Activated CD4-positive, alpha-beta memory T cell treated with anti-CD3 and anti-CD28 coated beads, Interleukin-2, amount 10 ng/mL, durations not matched to agents 7 days and 5 days (primary cell): ENCODE data around the gene GPR26. TPM values are rescaled to one million over a fixed set of nuclear protein-coding genes. Genes with fewer than 3 reads are reported as not detected.

ENCODE experiments used
- CTCF ChIA-PET: fragments of 350-600 bp; sonication (Branson Sonifier 250); formaldehyde crosslinking; loops from one replicate; lab custom pipeline; 2021; ENCODE audit warnings: antibody characterized with exemption, inconsistent platforms; lab: Charles Lee
- POLR2A ChIA-PET: fragments of 350-600 bp; sonication (Branson Sonifier 250); formaldehyde crosslinking; loops from one replicate; lab custom pipeline; 2021; ENCODE audit warnings: antibody characterized with exemption; lab: Charles Lee
- DNase-seq: peaks from one replicate; pipeline ENCODE4 v3.0.0-alpha.2; 2020
- H3K27ac Mint-ChIP-seq: one replicate; pipeline ENCODE4 v1.8.0; 2021; ENCODE audit warnings: mild to moderate bottlenecking, mixed read lengths
- H3K27me3 Mint-ChIP-seq: one replicate; pipeline ENCODE4 v1.8.0; 2021; ENCODE audit warnings: mixed read lengths
- H3K36me3 Mint-ChIP-seq: one replicate; pipeline ENCODE4 v1.8.0; 2021; ENCODE audit warnings: low read depth, mixed read lengths
- H3K4me1 Mint-ChIP-seq: one replicate; pipeline ENCODE4 v1.8.0; 2021; ENCODE audit warnings: mixed read lengths
- H3K4me3 Mint-ChIP-seq: one replicate; pipeline ENCODE4 v1.8.0; 2021; ENCODE audit warnings: mild to moderate bottlenecking, mixed read lengths
- H3K9me3 Mint-ChIP-seq: one replicate; pipeline ENCODE4 v1.8.0; 2021; ENCODE audit warnings: mixed read lengths
- total RNA-seq, 2 experiments: library from RNA; stranded (reverse); gene quantifications; one replicate each; pipeline ENCODE4 v1.2.3, GENCODE V29; 2021

The GPR26 gene
- total RNA-seq, 2 experiments from 2014 or later: not detected

DNA sequence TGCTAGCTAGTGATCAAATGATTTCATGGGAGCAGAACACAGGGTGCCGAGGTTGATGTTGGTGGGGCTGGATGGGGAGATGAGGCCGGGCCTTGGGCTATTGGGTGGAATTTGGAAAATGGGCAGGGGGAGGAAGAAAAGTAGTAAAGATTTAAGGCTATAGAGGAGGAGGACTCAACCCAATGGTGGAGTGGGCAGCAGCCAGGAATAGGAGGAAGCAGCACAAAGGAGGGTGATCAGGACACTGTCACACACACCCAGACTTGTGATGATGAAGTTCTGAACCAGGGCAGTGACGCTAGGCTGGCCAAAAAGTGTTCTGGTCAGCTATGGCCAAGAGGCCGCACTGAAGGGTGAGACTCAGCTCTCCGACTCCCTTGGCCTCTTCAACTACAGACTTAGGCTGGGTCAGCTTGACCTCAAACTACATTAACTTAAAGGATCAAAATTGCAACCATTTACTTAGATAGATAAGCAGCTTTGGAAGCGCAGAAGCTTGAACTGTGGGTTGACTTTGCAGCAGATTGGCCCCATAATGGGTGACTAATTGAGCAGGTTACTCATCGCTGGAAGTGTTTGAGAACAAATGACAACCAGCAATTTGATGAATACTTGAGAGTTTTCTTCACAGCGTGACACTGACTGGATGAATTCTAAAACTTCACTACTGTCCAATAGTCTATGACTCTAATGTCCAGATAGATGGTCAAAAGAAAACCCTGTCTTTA is 29.4 kb upstream of the GPR26 start:
- H3K36me3 Mint-ChIP-seq: no peaks in the 10 kb centered on the region
- CTCF ChIA-PET: no interaction called here
- no peak for DNase-seq

DNA sequence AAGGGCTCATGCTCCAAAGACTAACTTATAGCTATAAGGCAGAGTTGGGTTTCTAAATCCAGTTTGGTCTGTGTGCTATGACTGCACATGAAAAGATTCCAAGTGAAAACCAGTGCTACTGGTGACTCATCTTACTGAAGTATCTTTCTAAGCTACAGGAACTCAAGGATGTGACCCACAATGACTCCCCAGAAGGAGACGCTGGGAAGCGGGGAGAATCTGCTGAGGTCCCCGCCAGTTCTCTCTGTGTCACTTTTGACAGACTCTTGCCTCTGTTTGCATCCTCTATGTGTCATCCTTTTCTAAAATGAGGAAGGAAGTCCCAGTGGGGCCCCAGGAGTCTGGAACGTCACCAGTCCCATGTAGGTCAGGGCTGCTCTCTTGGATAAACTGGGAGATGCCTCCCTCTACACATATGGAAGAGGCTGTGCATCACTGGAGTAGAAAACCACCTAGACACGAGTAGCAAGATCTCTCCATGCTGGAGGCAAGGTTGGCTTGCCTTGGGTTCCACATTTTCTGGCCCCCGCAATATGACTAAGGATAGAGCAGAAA is 28.8 kb upstream of the GPR26 start:
- DNase-seq: no peak
- Mint-ChIP-seq H3K27ac (no peak overlapping the region), H3K27me3 (no peaks in the 10 kb centered on the region), H3K36me3 (no peaks in the 10 kb centered on the region), H3K4me3 (no peak overlapping the region), H3K4me1 (no peaks in the 10 kb centered on the region), H3K9me3 (no peaks in the 10 kb centered on the region)
- CTCF ChIA-PET: no interaction called here
- POLR2A ChIA-PET: no interaction called here

More for the DNA sequence above, 29.4 kb upstream of the GPR26 start:
- no peaks in the 10 kb centered on the region for H3K27me3 Mint-ChIP-seq
- no peak overlapping the region for H3K27ac Mint-ChIP-seq
- POLR2A ChIA-PET: no interaction called here
- H3K4me1 Mint-ChIP-seq: no peaks in the 10 kb centered on the region
- H3K9me3 Mint-ChIP-seq: no peaks in the 10 kb centered on the region
- H3K4me3 Mint-ChIP-seq: no peak overlapping the region

GRCh38 chr10:123639131-123639530 is 27.0 kb upstream of the GPR26 start:
- Mint-ChIP-seq H3K36me3 (no peaks in the 10 kb centered on the region), H3K27ac (no peak overlapping the region), H3K4me1 (no peaks in the 10 kb centered on the region), H3K4me3 (no peak overlapping the region), H3K27me3 (no peaks in the 10 kb centered on the region), H3K9me3 (no peaks in the 10 kb centered on the region)
- CTCF ChIA-PET: no interaction called here
- POLR2A ChIA-PET: no interaction called here
- DNase-seq: no peak

GRCh38 chr10:123640016-123640535 is 26.1 kb upstream of the GPR26 start:
- H3K27me3 Mint-ChIP-seq: no peaks in the 10 kb centered on the region
- CTCF ChIA-PET: no interaction called here

GRCh38 chr10:123642293-123642692 is 23.9 kb upstream of the GPR26 start:
- Mint-ChIP-seq H3K4me3 (no peak overlapping the region), H3K27me3 (no peaks in the 10 kb centered on the region), H3K4me1 (no peaks in the 10 kb centered on the region), H3K36me3 (no peaks in the 10 kb centered on the region), H3K27ac (no peak overlapping the region), H3K9me3 (no peaks in the 10 kb centered on the region)
- ChIA-PET POLR2A (no interaction called here), CTCF (no interaction called here)
- no peak for DNase-seq

More at GRCh38 chr10:123640016-123640535, 26.1 kb upstream of the GPR26 start:
- POLR2A ChIA-PET: no interaction called here
- H3K36me3 Mint-ChIP-seq: no peaks in the 10 kb centered on the region
- H3K4me1 Mint-ChIP-seq: no peaks in the 10 kb centered on the region
- DNase-seq: no peak
- no peak overlapping the region for H3K27ac Mint-ChIP-seq
- no peaks in the 10 kb centered on the region for H3K9me3 Mint-ChIP-seq
- no peak overlapping the region for H3K4me3 Mint-ChIP-seq

DNA sequence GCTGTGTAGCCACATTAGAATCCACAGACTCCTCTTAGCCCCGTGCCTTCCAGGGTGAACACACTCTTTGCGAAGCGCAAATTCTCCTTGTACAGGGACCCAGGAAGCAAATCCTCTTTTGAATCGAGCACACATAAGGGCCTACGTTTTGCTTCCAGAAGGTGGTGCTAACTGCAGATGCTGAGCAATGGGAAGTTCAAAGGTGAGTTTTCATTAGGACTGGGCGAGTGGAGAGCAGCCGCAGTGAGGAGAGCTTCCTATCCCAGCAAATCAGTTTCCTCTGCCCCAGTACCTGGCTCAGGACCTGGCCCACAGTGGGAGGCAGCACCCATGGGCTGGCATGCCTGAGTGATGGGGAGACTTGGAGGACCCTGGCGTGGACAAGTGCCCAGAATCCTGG is 23.5 kb upstream of the GPR26 start:
- POLR2A ChIA-PET: no interaction called here

DNA sequence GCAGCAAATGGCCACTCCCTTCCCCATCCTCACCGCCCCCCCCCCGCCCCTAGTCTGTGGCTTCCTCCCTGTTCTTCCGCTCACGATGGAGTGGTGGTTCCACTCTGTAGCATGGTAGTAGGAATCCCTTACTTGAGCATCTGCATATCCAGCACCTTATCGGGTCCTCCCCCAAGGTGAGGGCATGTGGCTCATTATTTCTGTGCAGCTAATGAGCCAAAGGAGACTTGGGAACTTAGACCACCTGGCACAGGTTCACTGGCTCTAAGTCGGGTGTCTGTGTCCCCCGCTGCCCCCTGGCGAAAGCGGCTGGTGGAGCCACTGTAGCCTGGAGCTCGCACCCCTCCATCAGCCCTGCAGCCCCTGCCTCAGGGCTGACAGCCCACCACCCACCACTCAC is 22.8 kb upstream of the GPR26 start:
- no peaks in the 10 kb centered on the region for H3K36me3 Mint-ChIP-seq
- H3K9me3 Mint-ChIP-seq: no peaks in the 10 kb centered on the region
- no peaks in the 10 kb centered on the region for H3K4me1 Mint-ChIP-seq
- no peaks in the 10 kb centered on the region for H3K27me3 Mint-ChIP-seq
- POLR2A ChIA-PET: no interaction called here
- no peak overlapping the region for H3K27ac Mint-ChIP-seq
- no peak for DNase-seq
- no peak overlapping the region for H3K4me3 Mint-ChIP-seq
- CTCF ChIA-PET: no interaction called here

More for the DNA sequence above, 23.5 kb upstream of the GPR26 start:
- H3K9me3 Mint-ChIP-seq: no peaks in the 10 kb centered on the region
- CTCF ChIA-PET: no interaction called here
- H3K4me1 Mint-ChIP-seq: no peaks in the 10 kb centered on the region
- H3K27me3 Mint-ChIP-seq: no peaks in the 10 kb centered on the region
- H3K4me3 Mint-ChIP-seq: no peak overlapping the region
- no peaks in the 10 kb centered on the region for H3K36me3 Mint-ChIP-seq
- DNase-seq: no peak
- no peak overlapping the region for H3K27ac Mint-ChIP-seq

DNA sequence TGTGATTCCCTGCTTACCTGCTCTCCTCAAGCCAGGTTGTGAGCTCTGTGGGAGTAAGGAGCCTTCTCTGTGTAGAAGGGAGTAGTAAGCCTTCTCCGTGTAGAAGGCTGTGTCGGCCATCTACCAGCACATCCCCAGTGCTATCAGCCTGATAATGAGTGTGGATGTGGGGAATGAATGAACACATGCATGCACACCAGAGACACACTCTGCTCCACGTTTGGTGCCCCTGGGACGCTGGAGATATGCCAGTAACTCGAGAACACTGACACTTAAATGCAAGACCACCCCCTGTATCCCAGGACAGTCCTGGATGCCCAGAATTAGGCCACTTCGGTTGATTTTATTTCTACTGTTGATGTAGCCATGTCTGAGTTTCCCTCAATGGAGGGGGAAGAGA is 21.1 kb upstream of the GPR26 start:
- H3K27me3 Mint-ChIP-seq: no peaks in the 10 kb centered on the region
- no peak overlapping the region for H3K4me3 Mint-ChIP-seq
- DNase-seq: no peak
- H3K27ac Mint-ChIP-seq: no peak overlapping the region
- POLR2A ChIA-PET: no interaction called here
- CTCF ChIA-PET: no interaction called here
- no peaks in the 10 kb centered on the region for H3K9me3 Mint-ChIP-seq
- no peaks in the 10 kb centered on the region for H3K36me3 Mint-ChIP-seq
- no peaks in the 10 kb centered on the region for H3K4me1 Mint-ChIP-seq

GRCh38 chr10:123645615-123646014 is 20.5 kb upstream of the GPR26 start:
- no peak for DNase-seq
- H3K27me3 Mint-ChIP-seq: no peaks in the 10 kb centered on the region
- H3K9me3 Mint-ChIP-seq: no peaks in the 10 kb centered on the region
- CTCF ChIA-PET: no interaction called here
- H3K27ac Mint-ChIP-seq: no peak overlapping the region
- H3K4me1 Mint-ChIP-seq: no peaks in the 10 kb centered on the region
- no peak overlapping the region for H3K4me3 Mint-ChIP-seq
- POLR2A ChIA-PET: no interaction called here
- no peaks in the 10 kb centered on the region for H3K36me3 Mint-ChIP-seq

GRCh38 chr10:123648595-123648994 is 17.6 kb upstream of the GPR26 start:
- Mint-ChIP-seq H3K36me3 (no peaks in the 10 kb centered on the region), H3K4me3 (no peak overlapping the region), H3K27me3 (no peaks in the 10 kb centered on the region), H3K4me1 (no peaks in the 10 kb centered on the region), H3K9me3 (no peaks in the 10 kb centered on the region), H3K27ac (no peak overlapping the region)
- ChIA-PET CTCF (interaction anchor here (1.0 kb wide), 1 partner anchor 21 kb away, joined by 3 read pairs; no protein-coding TSS in a partner anchor), POLR2A (no interaction called here)
- DNase-seq: no peak

GRCh38 chr10:123649676-123650075 is 16.5 kb upstream of the GPR26 start:
- H3K27me3 Mint-ChIP-seq: no peaks in the 10 kb centered on the region
- POLR2A ChIA-PET: no interaction called here
- CTCF ChIA-PET: no interaction called here
- H3K9me3 Mint-ChIP-seq: no peaks in the 10 kb centered on the region
- H3K36me3 Mint-ChIP-seq: no peaks in the 10 kb centered on the region
- no peak for DNase-seq
- no peaks in the 10 kb centered on the region for H3K4me1 Mint-ChIP-seq
- H3K27ac Mint-ChIP-seq: no peak overlapping the region
- H3K4me3 Mint-ChIP-seq: no peak overlapping the region

GRCh38 chr10:123651421-123652047 is 14.6 kb upstream of the GPR26 start:
- no peak overlapping the region for H3K27ac Mint-ChIP-seq
- H3K4me3 Mint-ChIP-seq: no peak overlapping the region
- no peaks in the 10 kb centered on the region for H3K4me1 Mint-ChIP-seq
- ChIA-PET CTCF (no interaction called here), POLR2A (no interaction called here)
- no peaks in the 10 kb centered on the region for H3K9me3 Mint-ChIP-seq
- DNase-seq: no peak
- H3K36me3 Mint-ChIP-seq: no peaks in the 10 kb centered on the region
- H3K27me3 Mint-ChIP-seq: no peaks in the 10 kb centered on the region

- no peaks in the 10 kb centered on the region for H3K27me3 Mint-ChIP-seq
- CTCF ChIA-PET: no interaction called here
- no peak for DNase-seq
- no peaks in the 10 kb centered on the region for H3K36me3 Mint-ChIP-seq
- H3K4me1 Mint-ChIP-seq: no peaks in the 10 kb centered on the region
- H3K27ac Mint-ChIP-seq: no peak overlapping the region
- H3K9me3 Mint-ChIP-seq: no peaks in the 10 kb centered on the region
- no peak overlapping the region for H3K4me3 Mint-ChIP-seq
- POLR2A ChIA-PET: no interaction called here
Measured at GRCh38 chr10:123655751-123656150, 10.4 kb upstream of the GPR26 start.
